DND-41 (cell line): ENCODE results near the gene LGALS3BP.

Experiments
- EZH2 ChIP-seq: IDR thresholded peaks from 3 replicates; pipeline ENCODE4 v1.6.1; 2012; ENCODE audit warnings: borderline replicate concordance, low read depth, mild to moderate bottlenecking, moderate library complexity, low read length, inconsistent platforms; ENCODE audit not compliant: severe bottlenecking
- TF ChIP-seq, protein P1 (sequence below): IDR thresholded peaks from 2 replicates; pipeline ENCODE4 v1.5.1; 2012; ENCODE audit warnings: borderline replicate concordance, low read length, moderate library complexity, mild to moderate bottlenecking; ENCODE audit not compliant: poor library complexity, severe bottlenecking; ENCODE audit errors: extremely low read depth

DNA sequence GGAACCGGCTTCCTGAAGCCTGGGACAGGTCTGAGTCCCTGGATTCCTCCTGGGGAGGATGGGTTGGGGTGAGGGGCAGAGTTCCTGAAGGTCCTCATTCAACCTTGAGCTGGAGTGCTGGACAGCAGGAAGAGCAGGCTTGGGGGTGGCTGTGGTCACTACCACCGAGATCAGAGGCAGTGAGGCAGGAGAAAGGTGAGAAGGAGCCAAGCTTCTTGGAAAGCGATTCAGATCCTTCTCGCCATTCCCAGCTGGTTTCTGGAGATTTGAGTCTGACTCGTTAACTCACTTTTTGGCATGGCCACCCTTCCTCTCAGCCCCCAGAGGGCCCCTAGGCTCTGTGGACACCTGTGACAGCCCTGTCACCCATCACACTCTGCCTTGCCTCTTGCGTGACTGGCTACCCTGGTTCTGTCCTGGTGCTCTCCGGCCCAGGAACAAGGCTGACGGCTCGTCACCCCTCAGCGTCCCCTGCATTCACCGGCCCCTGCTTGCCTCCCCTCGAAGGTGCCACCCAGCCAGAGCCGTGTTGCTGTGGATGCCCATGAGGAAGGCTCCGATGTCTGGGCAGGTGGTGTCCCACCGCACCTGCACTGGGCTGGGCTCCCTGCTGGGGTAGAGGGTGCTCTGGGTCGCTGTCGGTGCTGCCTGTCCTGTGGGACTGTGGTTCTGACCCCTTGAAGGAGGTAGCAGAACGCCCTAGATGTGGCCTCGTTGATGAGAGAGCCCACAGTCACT is 44.9 kb downstream of the LGALS3BP start:
- TF ChIP-seq, protein P1, sequence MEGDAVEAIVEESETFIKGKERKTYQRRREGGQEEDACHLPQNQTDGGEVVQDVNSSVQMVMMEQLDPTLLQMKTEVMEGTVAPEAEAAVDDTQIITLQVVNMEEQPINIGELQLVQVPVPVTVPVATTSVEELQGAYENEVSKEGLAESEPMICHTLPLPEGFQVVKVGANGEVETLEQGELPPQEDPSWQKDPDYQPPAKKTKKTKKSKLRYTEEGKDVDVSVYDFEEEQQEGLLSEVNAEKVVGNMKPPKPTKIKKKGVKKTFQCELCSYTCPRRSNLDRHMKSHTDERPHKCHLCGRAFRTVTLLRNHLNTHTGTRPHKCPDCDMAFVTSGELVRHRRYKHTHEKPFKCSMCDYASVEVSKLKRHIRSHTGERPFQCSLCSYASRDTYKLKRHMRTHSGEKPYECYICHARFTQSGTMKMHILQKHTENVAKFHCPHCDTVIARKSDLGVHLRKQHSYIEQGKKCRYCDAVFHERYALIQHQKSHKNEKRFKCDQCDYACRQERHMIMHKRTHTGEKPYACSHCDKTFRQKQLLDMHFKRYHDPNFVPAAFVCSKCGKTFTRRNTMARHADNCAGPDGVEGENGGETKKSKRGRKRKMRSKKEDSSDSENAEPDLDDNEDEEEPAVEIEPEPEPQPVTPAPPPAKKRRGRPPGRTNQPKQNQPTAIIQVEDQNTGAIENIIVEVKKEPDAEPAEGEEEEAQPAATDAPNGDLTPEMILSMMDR, result no peak
- TF ChIP-seq EZH2, result no peak
